Adrenal gland (tissue), 5 donors: ENCODE measurements around the gene LOC128125822.

Experiments used
- POLR2A ChIP-seq, 2 donors: fragments of 450-650 bp; IDR thresholded peaks; one replicate each; pipeline ENCODE4 v1.6.1; 2017; ENCODE audit warnings: antibody characterized with exemption in 2 of 2, mild to moderate bottlenecking in 2 of 2, moderate library complexity in 1 of 2
- TF ChIP-seq, protein P1 (sequence below), 6 experiments: fragments of 450-650 bp in 4 of 6; fragments of 200-600 bp in 2 of 6; sonication (generic) in 1 of 6; IDR thresholded peaks; 1 replicate in 5 of 6; 2 replicates in 1 of 6; pipeline versions ENCODE4 v1.5.1 to v1.8.0; 2016 to 2021; ENCODE audit warnings: antibody characterized with exemption in 6 of 6, mild to moderate bottlenecking in 2 of 6, moderate library complexity in 1 of 6
- donor health status: DM: no; HTN: no; CAD: no.

DNA sequence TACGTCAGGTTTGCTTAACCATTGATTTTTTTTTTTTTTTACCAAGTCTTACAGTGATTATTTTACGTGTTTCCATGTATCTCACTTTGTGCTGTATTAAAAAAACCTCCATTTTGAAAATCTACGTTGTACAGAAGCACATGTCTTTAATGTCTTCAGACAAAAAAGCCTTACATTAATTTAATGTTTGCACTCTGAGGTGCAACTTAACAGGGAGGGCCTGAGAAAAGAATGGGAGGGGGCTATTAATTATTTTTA lies 8.4 kb downstream of the LOC128125822 start:
- TF ChIP-seq, protein P1, sequence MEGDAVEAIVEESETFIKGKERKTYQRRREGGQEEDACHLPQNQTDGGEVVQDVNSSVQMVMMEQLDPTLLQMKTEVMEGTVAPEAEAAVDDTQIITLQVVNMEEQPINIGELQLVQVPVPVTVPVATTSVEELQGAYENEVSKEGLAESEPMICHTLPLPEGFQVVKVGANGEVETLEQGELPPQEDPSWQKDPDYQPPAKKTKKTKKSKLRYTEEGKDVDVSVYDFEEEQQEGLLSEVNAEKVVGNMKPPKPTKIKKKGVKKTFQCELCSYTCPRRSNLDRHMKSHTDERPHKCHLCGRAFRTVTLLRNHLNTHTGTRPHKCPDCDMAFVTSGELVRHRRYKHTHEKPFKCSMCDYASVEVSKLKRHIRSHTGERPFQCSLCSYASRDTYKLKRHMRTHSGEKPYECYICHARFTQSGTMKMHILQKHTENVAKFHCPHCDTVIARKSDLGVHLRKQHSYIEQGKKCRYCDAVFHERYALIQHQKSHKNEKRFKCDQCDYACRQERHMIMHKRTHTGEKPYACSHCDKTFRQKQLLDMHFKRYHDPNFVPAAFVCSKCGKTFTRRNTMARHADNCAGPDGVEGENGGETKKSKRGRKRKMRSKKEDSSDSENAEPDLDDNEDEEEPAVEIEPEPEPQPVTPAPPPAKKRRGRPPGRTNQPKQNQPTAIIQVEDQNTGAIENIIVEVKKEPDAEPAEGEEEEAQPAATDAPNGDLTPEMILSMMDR (IDR thresholded peaks at IDR 0.05): no peak
- TF ChIP-seq POLR2A (IDR thresholded peaks at IDR 0.05): no peak
